ENCODE measurements around the gene OLFM1.
"Not testable (repeated sequence)": the region's sequence is repeated elsewhere in the genome, so short reads cannot be mapped to it uniquely, and the experiment has no call there.

GRCh38 chr9:135063466-135063865, 24.0 kb upstream of the OLFM1 start:
- not testable (repeated sequence) for TF ChIP-seq CTCF (optimal IDR thresholded peaks at IDR 0.05 in 1 of 3, IDR thresholded peaks at IDR 0.05 in 1 of 3, conservative IDR thresholded peaks at IDR 0.05 in 1 of 3; ENCODE audit: extremely low read depth in 1 of 3, insufficient read depth in 2 of 3, low read length in 3 of 3); EZH2 (IDR thresholded peaks at IDR 0.05; ENCODE audit: low read length)

Data from keratinocyte (primary cell).